ENCODE data around the gene FASTK.

Gene FASTK

GRCh38 chr7:151119055-151119415 is 38.4 kb upstream of the FASTK start:
- DNase-seq (ENCODE audit: low read depth): no peak
- TF ChIP-seq CTCF (IDR thresholded peaks at IDR 0.05; ENCODE audit: control insufficient read depth, insufficient read depth, low read depth, low read length, missing control alignments): no peak
- no peak overlapping the region for H3K4me3 ChIP-seq (ENCODE audit: control insufficient read depth, low read depth, low read length)

- no peak for DNase-seq (ENCODE audit: low read depth)
- TF ChIP-seq CTCF (IDR thresholded peaks at IDR 0.05; ENCODE audit: control insufficient read depth, insufficient read depth, low read depth, low read length, missing control alignments): no peak
- no peak overlapping the region for H3K4me3 ChIP-seq (ENCODE audit: control insufficient read depth, low read depth, low read length)
Observed at GRCh38 chr7:151118108-151119054, 37.8 kb upstream of the FASTK start.

GRCh38 chr7:151117565-151117964 is 37.0 kb upstream of the FASTK start:
- H3K4me3 ChIP-seq (ENCODE audit: control insufficient read depth, low read depth, low read length): no peak overlapping the region
- no peak for TF ChIP-seq CTCF (IDR thresholded peaks at IDR 0.05; ENCODE audit: control insufficient read depth, insufficient read depth, low read depth, low read length, missing control alignments)
- DNase-seq (ENCODE audit: low read depth): no peak

- TF ChIP-seq CTCF (IDR thresholded peaks at IDR 0.05; ENCODE audit: control insufficient read depth, insufficient read depth, low read depth, low read length, missing control alignments): no peak
- no peak for DNase-seq (ENCODE audit: low read depth)
- H3K4me3 ChIP-seq (ENCODE audit: control insufficient read depth, low read depth, low read length): no peak overlapping the region
Observed at GRCh38 chr7:151116603-151117440, 36.2 kb upstream of the FASTK start.

- no peak overlapping the region; the same call in 1 of the 2 replicates for H3K4me3 ChIP-seq (ENCODE audit: control insufficient read depth, low read depth, low read length)
- no peak for DNase-seq (ENCODE audit: low read depth)
- no peak for TF ChIP-seq CTCF (IDR thresholded peaks at IDR 0.05; ENCODE audit: control insufficient read depth, insufficient read depth, low read depth, low read length, missing control alignments)
Observed at GRCh38 chr7:151115836-151116418, 35.3 kb upstream of the FASTK start.

- no peak for TF ChIP-seq CTCF (IDR thresholded peaks at IDR 0.05; ENCODE audit: control insufficient read depth, insufficient read depth, low read depth, low read length, missing control alignments)
- no peak overlapping the region; the same call in 1 of the 2 replicates for H3K4me3 ChIP-seq (ENCODE audit: control insufficient read depth, low read depth, low read length)
- DNase-seq (ENCODE audit: low read depth): no peak
Observed at GRCh38 chr7:151115121-151115835, 34.7 kb upstream of the FASTK start.
